ENCODE data around the gene AUTS2. TPM values are rescaled to one million over a fixed set of nuclear protein-coding genes. Genes with fewer than 3 reads are reported as not detected.

Gene AUTS2
- polyA plus RNA-seq, 3 donors = 0.08 to 0.35 TPM; not detected in 1

- H3K36me3 ChIP-seq (replicated peaks in 1 of 2; ENCODE audit: control insufficient read depth in 1 of 2, insufficient read depth in 2 of 2, low read length in 2 of 2) = no peaks in the 10 kb centered on the region
- H3K27me3 Mint-ChIP-seq (ENCODE audit: low read depth in 3 of 3) = peaks cover 0 to 1% (median 0%) of the 10 kb centered on the region in 3 donors
- no peaks in the 10 kb centered on the region for H3K79me2 ChIP-seq (ENCODE audit: insufficient read depth, low read length)
- DNase-seq = no peak
- no peaks in the 10 kb centered on the region for H3K4me1 ChIP-seq (ENCODE audit: control insufficient read depth in 1 of 2, insufficient read depth in 2 of 2, low read length in 2 of 2)
- H3K27ac Mint-ChIP-seq = no peak overlapping the region
- H3K4me2 ChIP-seq (replicated peaks; ENCODE audit: extremely low read depth, low read length, poor library complexity, severe bottlenecking) = no peak overlapping the region
- H3K4me3 ChIP-seq (replicated peaks in 1 of 3; ENCODE audit: low read depth in 2 of 3, low read length in 3 of 3) = no peak overlapping the region
- H3K27ac ChIP-seq (ENCODE audit: low read depth in 1 of 2, low read length in 2 of 2) = no peak overlapping the region
- intact Hi-C loops (cut with micrococcal nuclease) = no loop called here
- H3K27me3 ChIP-seq (ENCODE audit: control insufficient read depth in 2 of 2, insufficient read depth in 2 of 2, low read length in 2 of 2) = no peaks in the 10 kb centered on the region
- H2AFZ ChIP-seq (ENCODE audit: insufficient read depth, low read depth, low read length, poor library complexity, severe bottlenecking) = no peak overlapping the region
- no peak overlapping the region for H3K4me3 Mint-ChIP-seq
- no peaks in the 10 kb centered on the region for H3K36me3 Mint-ChIP-seq
- peaks cover 7% of the 10 kb centered on the region for H3K4me1 Mint-ChIP-seq
- no peak overlapping the region for H3K9ac ChIP-seq (ENCODE audit: insufficient read depth, low read length, poor library complexity, severe bottlenecking)
- no peaks in the 10 kb centered on the region for H3K9me3 ChIP-seq (replicated peaks in 1 of 2; ENCODE audit: control insufficient read depth in 1 of 2, insufficient read depth in 1 of 2, low read length in 2 of 2)
- WGBS (ENCODE audit: insufficient coverage) = 100% methylated on average over 1 of the region's 4 CpGs
- TF ChIP-seq, protein P1, sequence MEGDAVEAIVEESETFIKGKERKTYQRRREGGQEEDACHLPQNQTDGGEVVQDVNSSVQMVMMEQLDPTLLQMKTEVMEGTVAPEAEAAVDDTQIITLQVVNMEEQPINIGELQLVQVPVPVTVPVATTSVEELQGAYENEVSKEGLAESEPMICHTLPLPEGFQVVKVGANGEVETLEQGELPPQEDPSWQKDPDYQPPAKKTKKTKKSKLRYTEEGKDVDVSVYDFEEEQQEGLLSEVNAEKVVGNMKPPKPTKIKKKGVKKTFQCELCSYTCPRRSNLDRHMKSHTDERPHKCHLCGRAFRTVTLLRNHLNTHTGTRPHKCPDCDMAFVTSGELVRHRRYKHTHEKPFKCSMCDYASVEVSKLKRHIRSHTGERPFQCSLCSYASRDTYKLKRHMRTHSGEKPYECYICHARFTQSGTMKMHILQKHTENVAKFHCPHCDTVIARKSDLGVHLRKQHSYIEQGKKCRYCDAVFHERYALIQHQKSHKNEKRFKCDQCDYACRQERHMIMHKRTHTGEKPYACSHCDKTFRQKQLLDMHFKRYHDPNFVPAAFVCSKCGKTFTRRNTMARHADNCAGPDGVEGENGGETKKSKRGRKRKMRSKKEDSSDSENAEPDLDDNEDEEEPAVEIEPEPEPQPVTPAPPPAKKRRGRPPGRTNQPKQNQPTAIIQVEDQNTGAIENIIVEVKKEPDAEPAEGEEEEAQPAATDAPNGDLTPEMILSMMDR (IDR thresholded peaks at IDR 0.05) = no peak
- no peaks in the 10 kb centered on the region for H4K20me1 ChIP-seq (ENCODE audit: insufficient read depth, low read length)
- peaks cover 0 to 4% (median 0%) of the 10 kb centered on the region in 7 donors for H3K9me3 Mint-ChIP-seq
These were observed 45.0 kb downstream of the AUTS2 start for GRCh38 chr7:69643265-69643664.

DNA sequence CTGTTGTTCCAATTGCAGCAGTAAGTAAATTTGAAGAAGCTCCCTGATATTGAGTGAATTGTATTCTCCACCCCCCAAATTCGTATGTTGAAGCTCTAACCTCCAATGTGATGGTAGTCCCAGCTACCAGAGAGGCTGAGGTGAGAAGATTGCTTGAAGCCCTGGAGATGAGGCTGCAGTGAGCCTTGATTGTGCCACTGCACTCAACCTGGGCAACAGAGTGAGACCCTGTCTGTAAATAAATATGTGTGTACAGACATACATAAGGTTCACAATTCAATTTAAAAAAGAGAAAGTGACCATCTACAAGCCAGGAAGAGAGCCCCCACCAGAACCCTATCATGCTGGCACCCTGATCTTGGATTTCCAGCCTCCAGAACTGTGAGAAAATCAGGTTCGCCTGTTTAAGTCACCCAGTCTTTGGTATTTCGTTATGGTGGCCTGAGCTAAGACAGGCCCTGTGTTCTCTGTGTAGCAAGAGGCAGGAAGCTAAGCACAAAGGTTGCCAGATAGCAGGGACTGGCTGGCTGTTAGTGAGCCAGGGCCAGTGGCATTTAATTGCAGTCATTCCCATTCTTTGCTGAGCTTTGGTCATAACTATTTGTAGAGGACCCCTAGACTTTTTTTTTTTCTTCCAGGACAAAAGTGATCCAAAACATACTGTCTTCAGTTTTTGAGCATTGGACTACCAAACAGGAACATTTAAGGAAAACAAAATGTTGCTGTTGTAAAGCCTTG is 45.6 kb downstream of the AUTS2 start:
- H2AFZ ChIP-seq (ENCODE audit: insufficient read depth, low read depth, low read length, poor library complexity, severe bottlenecking) = no peak overlapping the region
- 83% methylated on average over 1 of the region's 3 CpGs for WGBS (ENCODE audit: insufficient coverage)
- no peaks in the 10 kb centered on the region for H3K4me1 ChIP-seq (ENCODE audit: control insufficient read depth in 1 of 2, insufficient read depth in 2 of 2, low read length in 2 of 2)
- Mint-ChIP-seq H3K36me3 (no peaks in the 10 kb centered on the region), H3K4me3 (no peak overlapping the region), H3K4me1 (peaks cover 7% of the 10 kb centered on the region), H3K9me3 (peaks cover 0 to 4% (median 0%) of the 10 kb centered on the region in 7 donors), H3K27ac (no peak overlapping the region), H3K27me3 (ENCODE audit: low read depth in 3 of 3) (peaks cover 0 to 1% (median 0%) of the 10 kb centered on the region in 3 donors)
- no peaks in the 10 kb centered on the region for H3K79me2 ChIP-seq (ENCODE audit: insufficient read depth, low read length)
- intact Hi-C loops (cut with micrococcal nuclease) = no loop called here
- H3K4me2 ChIP-seq (replicated peaks; ENCODE audit: extremely low read depth, low read length, poor library complexity, severe bottlenecking) = no peak overlapping the region
- H4K20me1 ChIP-seq (ENCODE audit: insufficient read depth, low read length) = no peaks in the 10 kb centered on the region
- H3K9me3 ChIP-seq (replicated peaks in 1 of 2; ENCODE audit: control insufficient read depth in 1 of 2, insufficient read depth in 1 of 2, low read length in 2 of 2) = no peaks in the 10 kb centered on the region
- no peak overlapping the region for H3K27ac ChIP-seq (ENCODE audit: low read depth in 1 of 2, low read length in 2 of 2)
- DNase-seq = no peak
- H3K36me3 ChIP-seq (replicated peaks in 1 of 2; ENCODE audit: control insufficient read depth in 1 of 2, insufficient read depth in 2 of 2, low read length in 2 of 2) = no peaks in the 10 kb centered on the region
- H3K4me3 ChIP-seq (replicated peaks in 1 of 3; ENCODE audit: low read depth in 2 of 3, low read length in 3 of 3) = no peak overlapping the region
- H3K27me3 ChIP-seq (ENCODE audit: control insufficient read depth in 2 of 2, insufficient read depth in 2 of 2, low read length in 2 of 2) = no peaks in the 10 kb centered on the region
- H3K9ac ChIP-seq (ENCODE audit: insufficient read depth, low read length, poor library complexity, severe bottlenecking) = no peak overlapping the region
- TF ChIP-seq, protein P1 (IDR thresholded peaks at IDR 0.05) = no peak

Data from CD14-positive monocyte (primary cell).